Breast epithelium (tissue), 4 donors: ENCODE data around the gene SEPHS2. TPM values are rescaled to one million over a fixed set of nuclear protein-coding genes. Genes with fewer than 3 reads are reported as not detected.

Experiments used
- DNase-seq, 2 donors: peaks; one replicate each; pipeline ENCODE4 v3.0.0-alpha.2; 2019; ENCODE audit warnings: low spot score in 2 of 2
- H3K27ac ChIP-seq, 2 donors: fragments of 200-600 bp; sonication (generic) in 1 of 2; one replicate each; pipeline ENCODE4 v1.5.1; 2016 to 2019; ENCODE audit warnings: mild to moderate bottlenecking in 1 of 2
- H3K27me3 ChIP-seq, 2 donors: fragments of 200-600 bp; sonication (generic) in 1 of 2; one replicate each; pipeline versions ENCODE4 v1.5.1 to v1.6.0; 2017 to 2019; ENCODE audit warnings: control low read depth in 1 of 2, mild to moderate bottlenecking in 1 of 2
- H3K36me3 ChIP-seq: fragments of 200-600 bp; one replicate; pipeline ENCODE4 v1.5.1; 2019
- H3K4me1 ChIP-seq, 2 donors: fragments of 200-600 bp; sonication (generic); one replicate each; pipeline ENCODE4 v1.5.1; 2016 to 2019; ENCODE audit warnings: control low read depth in 1 of 2
- H3K4me3 ChIP-seq, 3 donors: fragments of 200-600 bp; sonication (generic); 1 replicate in 2 of 3; 2 replicates in 1 of 3; pipeline ENCODE4 v1.5.1; 2016 to 2019; ENCODE audit warnings: mild to moderate bottlenecking in 3 of 3, moderate library complexity in 2 of 3
- H3K9me3 ChIP-seq, 2 donors: fragments of 200-600 bp; sonication (generic) in 1 of 2; one replicate each; pipeline ENCODE4 v1.5.1; 2016 to 2019; ENCODE audit warnings: control low read depth in 1 of 2
- CTCF ChIP-seq, 3 donors: fragments of 450-650 bp; IDR thresholded peaks; one replicate each; pipeline ENCODE4 v1.5.1; 2016 to 2017; ENCODE audit warnings: antibody characterized with exemption in 3 of 3, mild to moderate bottlenecking in 3 of 3, moderate library complexity in 3 of 3
- POLR2A ChIP-seq: fragments of 450-650 bp; IDR thresholded peaks from one replicate; pipeline ENCODE4 v1.6.1; 2016; ENCODE audit warnings: antibody characterized with exemption, mild to moderate bottlenecking, moderate library complexity
- POLR2AphosphoS5 ChIP-seq, 3 donors: sonication (generic); formaldehyde crosslinking; IDR thresholded peaks; one replicate each; pipeline ENCODE4 v1.6.1; 2017; ENCODE audit warnings: antibody characterized with exemption in 3 of 3
- intact Hi-C: fragments of 100-400 bp; cut with DNase I; formaldehyde crosslinking; loops from one replicate; pipeline ENCODE4 v1.15.1; 2023; ENCODE audit warnings: low total_unique reads
- total RNA-seq, 3 donors: library from RNA; depleted of rRNA; stranded (reverse); fragments of >200 nt; gene quantifications; one replicate each; pipeline ENCODE4 v1.1.0, GENCODE V29; 2016

Gene SEPHS2
- total RNA-seq, 3 donors from 2014 or later, result 28.8 to 44.5 (median 40.6) TPM

- Histone ChIP-seq H3K36me3 (no peaks in the 10 kb centered on the region), H3K4me3 (peak overlapping the region; percentile 51 to 78 (median 75)), H3K9me3 (no peaks in the 10 kb centered on the region), H3K4me1 (peaks cover 3 to 11% of the 10 kb centered on the region in 2 donors), H3K27me3 (no peaks in the 10 kb centered on the region), H3K27ac (peak overlapping the region; percentile 79 to 87)
- no peak for DNase-seq
- intact Hi-C loops, result no loop called here
- TF ChIP-seq POLR2A (no peak), POLR2AphosphoS5 (IDR thresholded peaks at IDR 0.05) (no peak), CTCF (IDR thresholded peaks at IDR 0.05) (no peak)
These were observed 15.2 kb downstream of the SEPHS2 start for GRCh38 chr16:30430428-30430970.

- peaks cover 3 to 11% of the 10 kb centered on the region in 2 donors for H3K4me1 ChIP-seq
These were observed 15.8 kb downstream of the SEPHS2 start, which contains the start of gene DCTPP1 for GRCh38 chr16:30429678-30430427. Gene DCTPP1, minus strand, starts transcription at chr16:30430030. Its CDS starts 50 bp downstream, at chr16:30429980.

GRCh38 chr16:30429418-30429677, 16.3 kb downstream of the SEPHS2 start:
- Histone ChIP-seq H3K27ac (peak overlapping the region; percentile 79 to 87), H3K4me1 (peaks cover 3 to 11% of the 10 kb centered on the region in 2 donors)
- intact Hi-C loops, result loop anchor here (10.0 kb wide), 1 partner anchor 95 kb away; the partner anchor contains the start of gene ZNF768

More at GRCh38 chr16:30429678-30430427, 15.8 kb downstream of the SEPHS2 start, which contains the start of gene DCTPP1:
- Histone ChIP-seq H3K36me3 (no peaks in the 10 kb centered on the region), H3K9me3 (no peaks in the 10 kb centered on the region), H3K4me3 (peak within 1 kb of the TSS; percentile 51 to 78 (median 75)), H3K27me3 (no peaks in the 10 kb centered on the region), H3K27ac (peak within 1 kb of the TSS; percentile 79 to 87)
- TF ChIP-seq POLR2AphosphoS5 (IDR thresholded peaks at IDR 0.05) (peak; percentile 78 to 86 (median 82)), POLR2A (no peak), CTCF (IDR thresholded peaks at IDR 0.05) (peak; percentile 80 to 96 (median 89))
- intact Hi-C loops, result loop anchor here (10.0 kb wide), 1 partner anchor 95 kb away; the partner anchor contains the start of gene ZNF768
- peak; percentile 94 to 98 for DNase-seq

GRCh38 chr16:30428055-30428454, 17.6 kb downstream of the SEPHS2 start:
- H3K36me3 ChIP-seq, result no peaks in the 10 kb centered on the region
- TF ChIP-seq POLR2A, result no peak
- no peak for TF ChIP-seq POLR2AphosphoS5 (IDR thresholded peaks at IDR 0.05)
- TF ChIP-seq CTCF (IDR thresholded peaks at IDR 0.05), result no peak
- intact Hi-C loops, result loop anchor here (10.0 kb wide), 1 partner anchor 97 kb away; the partner anchor contains the start of gene ZNF768
- DNase-seq, result no peak
- no peaks in the 10 kb centered on the region for H3K9me3 ChIP-seq
- H3K4me1 ChIP-seq, result peaks cover 3 to 11% of the 10 kb centered on the region in 2 donors
- no peaks in the 10 kb centered on the region for H3K27me3 ChIP-seq
- no peak overlapping the region for H3K4me3 ChIP-seq
- no peak overlapping the region for H3K27ac ChIP-seq

More at GRCh38 chr16:30429418-30429677, 16.3 kb downstream of the SEPHS2 start:
- Histone ChIP-seq H3K4me3 (peak overlapping the region; percentile 51 to 78 (median 75)), H3K27me3 (no peaks in the 10 kb centered on the region), H3K36me3 (no peaks in the 10 kb centered on the region), H3K9me3 (no peaks in the 10 kb centered on the region)
- no peak for DNase-seq
- TF ChIP-seq POLR2A (no peak), CTCF (IDR thresholded peaks at IDR 0.05) (no peak), POLR2AphosphoS5 (IDR thresholded peaks at IDR 0.05) (no peak)

- intact Hi-C loops, result loop anchor here (10.0 kb wide), 1 partner anchor 104 kb away; the partner anchor contains the start of gene ZNF768
- Histone ChIP-seq H3K9me3 (no peaks in the 10 kb centered on the region), H3K27me3 (no peaks in the 10 kb centered on the region), H3K4me3 (no peak overlapping the region), H3K36me3 (no peaks in the 10 kb centered on the region), H3K27ac (no peak overlapping the region), H3K4me1 (no peaks in the 10 kb centered on the region)
- DNase-seq, result no peak
- TF ChIP-seq POLR2AphosphoS5 (IDR thresholded peaks at IDR 0.05) (no peak), POLR2A (no peak), CTCF (IDR thresholded peaks at IDR 0.05) (no peak)
These were observed 24.7 kb downstream of the SEPHS2 start for GRCh38 chr16:30421010-30421409.
